ENCODE results near the gene ANTXR1.

Gene ANTXR1

DNA sequence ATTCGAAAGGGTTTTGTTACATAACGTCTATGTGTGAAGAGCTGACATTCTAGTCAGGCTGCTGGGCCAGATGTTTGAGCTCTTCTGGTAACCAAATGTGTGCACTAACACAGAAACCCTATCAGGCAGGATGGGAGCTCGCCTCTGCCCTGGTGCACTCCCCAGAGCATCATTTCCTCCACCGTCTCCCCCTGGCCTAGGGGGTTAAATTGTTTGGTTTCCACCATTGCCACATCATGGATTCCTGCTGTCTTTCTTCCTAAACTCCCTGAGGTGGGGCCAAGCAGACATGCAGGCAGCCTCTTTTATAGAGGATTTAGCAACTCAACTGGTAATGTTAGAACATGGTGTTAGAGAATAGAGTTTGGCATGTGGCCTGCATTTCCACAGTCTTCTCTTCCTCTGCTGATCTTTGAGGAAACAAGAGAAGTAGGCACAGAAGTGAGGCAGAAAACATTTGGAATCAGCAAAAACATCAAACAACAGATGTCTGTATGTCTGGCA is 87.3 kb downstream of the ANTXR1 start:
- no peak for DNase-seq

DNA sequence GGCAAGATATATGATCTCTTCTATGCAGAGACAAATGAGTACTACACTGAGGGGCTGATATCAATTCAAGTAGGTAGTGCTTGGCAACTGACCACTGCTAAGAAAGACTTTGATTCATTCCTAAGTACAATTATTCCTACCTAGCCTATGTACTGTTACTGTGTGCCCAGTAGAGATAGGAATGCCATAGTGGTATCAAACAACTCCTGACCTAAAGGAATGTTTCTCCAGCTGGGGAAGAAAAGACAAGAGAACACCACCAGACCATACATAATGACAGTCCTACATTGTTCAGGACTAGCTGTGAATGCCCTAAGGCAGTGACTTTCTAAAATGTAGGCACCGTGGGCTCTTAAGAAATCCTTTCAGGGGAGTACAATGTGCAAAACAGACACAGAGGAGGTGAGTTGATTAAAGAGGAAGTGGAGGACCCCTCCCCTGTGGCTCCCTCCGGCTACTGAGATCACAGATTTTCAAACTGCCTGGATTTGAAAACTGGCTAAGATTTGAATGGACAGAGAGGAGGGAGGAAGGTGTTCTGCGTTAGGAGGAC is 89.1 kb downstream of the ANTXR1 start:
- DNase-seq: no peak

DNA sequence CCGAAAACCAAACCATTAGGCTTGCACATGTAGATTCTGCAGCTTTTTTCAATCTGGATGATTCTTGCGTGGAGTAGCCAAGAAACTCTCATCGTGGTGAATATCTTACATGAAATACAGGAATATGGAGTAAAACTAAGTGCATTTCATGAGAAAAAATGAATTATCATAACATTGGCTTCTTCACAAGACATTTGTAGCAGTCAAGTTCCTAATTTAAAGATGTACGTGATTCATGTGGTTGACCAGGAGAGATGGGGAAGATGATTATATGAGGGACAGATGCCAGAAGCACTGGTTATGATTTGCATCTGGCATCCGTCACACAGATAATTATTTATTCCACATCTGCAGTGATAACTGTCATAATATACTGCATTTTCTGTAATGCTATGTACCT is 90.4 kb downstream of the ANTXR1 start:
- no peak for DNase-seq

DNA sequence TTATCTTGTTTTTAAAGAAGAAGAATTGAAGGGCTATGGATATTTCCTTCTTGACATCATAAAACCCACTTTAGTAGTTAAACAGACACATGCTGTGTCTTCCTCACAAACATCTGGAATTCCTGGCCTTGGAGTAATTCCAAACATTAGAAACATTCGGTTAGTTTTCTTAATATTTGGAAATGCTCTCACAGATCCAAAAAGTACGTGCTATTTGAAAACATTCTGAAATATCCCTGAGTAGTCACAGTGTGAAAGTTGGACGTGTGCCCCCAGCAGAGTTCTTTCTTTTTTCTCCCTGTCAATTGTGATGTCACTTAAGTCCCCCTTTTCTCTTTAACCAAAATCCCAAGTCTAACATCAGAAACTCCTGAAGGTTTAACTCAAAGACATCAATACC is 91.3 kb downstream of the ANTXR1 start:
- DNase-seq: no peak

DNA sequence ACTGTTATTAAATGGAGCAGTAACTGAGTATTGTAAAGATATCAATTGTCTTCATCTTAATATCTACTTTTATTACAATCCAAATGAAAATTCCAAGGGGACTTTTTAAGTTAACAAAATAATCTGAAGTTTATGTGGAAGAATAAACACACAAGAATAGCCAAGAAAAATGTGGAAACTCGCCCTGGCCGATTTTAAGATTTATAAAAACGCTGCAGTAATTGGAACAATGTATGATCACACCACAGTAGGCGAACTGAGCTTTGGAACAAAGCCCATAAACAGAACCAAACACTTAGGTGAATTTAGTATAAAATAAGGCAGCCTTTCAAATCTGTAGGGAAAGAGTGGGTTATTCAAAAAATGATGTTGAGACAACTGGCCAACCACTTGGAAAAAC is 96.3 kb downstream of the ANTXR1 start:
- no peak for DNase-seq

DNA sequence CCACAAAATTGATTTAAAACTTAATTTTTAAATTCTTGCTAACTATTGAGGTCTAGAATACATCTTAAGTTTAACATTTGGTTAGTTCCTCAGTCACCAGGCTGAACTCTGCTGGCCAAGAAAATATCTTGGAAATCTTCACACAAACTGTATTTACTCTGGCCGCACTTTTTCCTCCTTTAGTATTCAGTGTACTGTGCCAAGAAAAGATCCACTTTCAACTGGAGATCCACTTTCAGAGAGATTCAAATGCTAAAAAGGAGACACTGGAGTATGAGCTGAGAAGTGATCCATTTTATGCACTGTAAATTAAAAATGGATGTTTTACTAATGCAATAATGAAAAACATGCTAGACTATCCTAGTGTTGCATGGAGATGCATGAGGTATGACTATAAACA is 98.1 kb downstream of the ANTXR1 start:
- DNase-seq: no peak

DNA sequence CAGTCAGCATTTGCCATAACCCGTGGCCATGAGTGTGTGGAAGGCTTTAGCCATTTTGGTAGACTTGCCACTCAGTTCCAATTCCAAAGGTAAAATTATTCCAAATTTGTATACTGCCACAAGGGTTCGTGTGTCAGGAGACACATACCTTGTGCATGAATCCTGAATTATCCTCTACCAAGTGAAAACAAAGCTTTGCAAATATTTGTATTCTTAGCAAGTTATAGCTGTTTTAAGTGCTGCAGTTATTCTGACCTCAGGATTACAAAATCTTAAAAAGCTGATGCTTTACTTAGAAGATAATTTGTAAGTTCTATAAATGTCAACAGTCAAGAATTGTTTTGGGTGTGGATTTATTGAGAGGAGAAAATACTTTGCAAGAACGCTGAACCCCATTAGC is 100.6 kb downstream of the ANTXR1 start:
- DNase-seq: no peak

DNA sequence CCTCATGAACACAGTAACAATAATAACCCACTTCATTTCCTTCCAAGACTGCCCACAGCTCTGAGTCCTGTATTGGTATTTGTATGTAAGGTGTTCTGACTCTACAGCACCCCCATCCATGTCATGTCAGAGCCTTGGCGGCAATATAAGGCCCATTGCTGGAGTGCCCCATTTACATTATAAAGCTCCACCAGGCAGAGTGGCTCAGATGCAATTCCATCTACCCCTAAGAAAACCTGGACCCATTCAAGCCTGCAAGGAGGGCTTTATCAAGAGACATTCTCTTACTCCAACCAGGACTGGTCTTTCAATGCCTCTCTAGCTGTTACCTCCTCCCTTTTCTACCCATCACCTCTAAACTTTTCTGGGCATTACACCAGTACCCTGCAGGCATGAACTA is 101.6 kb downstream of the ANTXR1 start:
- no peak for DNase-seq

DNA sequence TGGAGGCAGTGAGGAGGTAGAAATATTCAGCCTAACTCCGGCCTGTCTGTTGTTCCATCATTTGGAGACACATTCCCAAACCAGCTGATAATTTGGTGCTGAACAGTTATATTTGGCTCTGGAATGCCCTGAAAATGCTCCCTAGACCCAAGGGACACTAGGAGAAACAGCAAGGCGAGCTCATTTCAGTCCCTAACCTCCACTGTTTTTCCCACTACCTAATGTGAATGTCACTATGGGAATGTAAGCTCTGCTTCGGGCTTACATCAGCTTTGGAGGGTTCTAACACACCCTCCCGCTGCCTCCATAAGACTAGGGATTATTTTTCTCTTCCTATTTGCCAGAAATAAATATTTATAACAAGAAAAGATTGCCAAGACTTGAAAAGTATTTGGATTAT is 103.5 kb downstream of the ANTXR1 start:
- DNase-seq: no peak

DNA sequence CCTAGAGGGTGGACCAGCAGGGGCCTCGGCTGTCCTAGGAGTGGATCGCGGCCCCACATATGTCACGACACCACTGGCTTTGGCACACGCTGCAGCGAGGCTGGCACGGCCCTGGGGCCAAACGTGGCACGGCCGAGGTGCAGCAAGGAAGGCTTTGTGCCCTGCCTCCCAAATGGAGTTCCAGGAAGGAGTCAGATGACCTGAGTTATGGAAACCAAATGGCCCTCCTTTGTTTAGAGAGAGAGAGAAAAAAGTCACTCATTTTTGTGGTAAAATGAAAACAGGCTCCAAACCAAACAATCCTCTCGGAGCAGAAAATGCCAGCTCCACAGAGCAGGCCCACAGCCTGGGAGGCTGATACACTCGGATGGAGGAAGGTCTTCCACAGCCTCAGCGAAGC is 105.6 kb downstream of the ANTXR1 start:
- DNase-seq: no peak

DNA sequence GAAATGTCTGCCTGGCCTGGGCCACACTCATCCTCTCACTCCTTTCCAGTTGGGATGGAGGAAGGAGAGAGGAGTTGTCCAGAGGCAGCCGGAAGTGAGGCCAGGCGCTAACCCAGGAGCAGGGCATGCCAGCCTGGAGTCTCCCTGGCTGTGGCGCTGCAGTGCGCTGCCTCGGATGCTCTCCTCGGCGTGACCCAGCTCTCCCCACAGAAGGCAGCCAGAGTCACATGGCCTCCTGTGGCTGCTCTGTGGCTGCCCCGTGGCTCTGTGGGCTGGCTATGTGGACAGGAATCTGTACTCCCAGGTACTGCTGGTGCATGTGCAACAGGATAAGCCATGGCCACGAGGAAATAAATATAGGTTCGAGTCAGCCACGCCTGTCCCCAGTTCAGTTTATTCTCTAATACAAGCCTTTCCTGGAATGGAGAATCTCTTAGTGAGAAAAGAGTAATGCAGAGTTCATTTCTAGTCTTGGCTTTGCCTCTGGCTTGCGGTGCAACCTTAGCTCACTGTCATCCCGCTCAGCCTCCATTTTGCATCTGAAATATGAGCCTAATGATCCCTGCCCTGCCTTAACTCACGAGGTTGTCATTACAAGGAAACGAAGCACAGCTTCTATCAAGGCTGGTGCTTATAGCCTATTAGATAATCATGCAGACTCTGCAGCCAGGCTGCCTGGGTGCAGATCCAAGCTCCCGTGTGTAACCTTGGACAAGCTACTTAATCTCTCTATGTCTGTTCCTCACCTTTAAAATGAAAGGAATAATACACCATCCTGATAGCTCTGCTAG is 106.3 kb downstream of the ANTXR1 start:
- DNase-seq: no peak

DNA sequence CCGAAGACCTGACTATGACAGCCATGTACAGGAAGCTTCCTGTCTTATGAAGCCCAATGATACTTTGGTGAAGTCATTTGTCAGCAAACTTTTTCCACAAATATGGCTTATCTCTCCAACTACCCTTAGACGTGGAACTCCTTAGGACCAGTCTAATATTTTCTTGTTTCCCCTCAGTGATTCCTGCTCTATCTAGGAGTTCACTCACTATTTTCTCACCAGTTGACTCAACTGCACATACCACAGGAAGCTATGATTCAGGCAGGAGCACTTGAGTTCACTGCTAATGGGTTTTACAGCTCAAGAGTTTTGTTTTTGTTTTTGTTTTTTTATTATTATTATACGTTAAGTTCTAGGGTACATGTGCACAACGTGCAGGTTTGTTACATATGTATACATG is 109.3 kb downstream of the ANTXR1 start:
- DNase-seq: no peak

DNA sequence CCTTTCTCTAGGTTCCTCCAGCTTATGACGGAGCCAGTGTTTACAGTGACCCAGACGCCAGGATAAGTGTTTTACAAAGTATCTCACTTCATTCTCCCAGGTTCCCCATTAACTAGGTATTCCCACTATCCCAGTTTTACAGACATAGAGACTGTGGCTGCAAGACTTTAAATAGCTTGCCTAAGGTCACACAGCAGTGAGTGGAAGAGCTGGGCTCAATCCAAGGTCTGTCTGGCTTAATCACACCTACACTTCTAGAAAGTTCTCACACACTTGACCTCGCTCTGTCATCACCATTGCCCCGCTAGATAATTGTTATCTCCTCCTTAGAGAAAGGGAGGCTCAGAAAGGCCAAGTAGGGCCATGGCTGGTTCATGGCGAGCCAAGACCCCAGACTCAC is 110.2 kb downstream of the ANTXR1 start:
- no peak for DNase-seq

DNA sequence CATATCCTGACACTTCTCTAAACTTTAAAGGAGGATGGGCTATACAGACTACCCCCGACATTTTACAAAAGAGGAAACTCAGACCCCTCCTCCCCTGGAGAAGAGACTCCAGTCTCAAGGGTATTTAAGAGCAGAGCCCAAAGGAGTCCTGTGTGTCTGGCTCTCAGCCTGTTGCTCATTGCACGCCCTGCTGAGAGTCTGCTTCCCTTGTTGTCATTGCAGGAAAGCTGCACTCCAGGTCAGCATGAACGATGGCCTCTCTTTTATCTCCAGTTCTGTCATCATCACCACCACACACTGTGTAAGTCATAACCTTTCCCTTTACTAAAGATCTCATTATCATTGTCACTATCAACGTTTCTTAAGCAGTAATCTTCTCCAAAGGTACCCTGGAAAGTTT is 111.4 kb downstream of the ANTXR1 start:
- DNase-seq: no peak

DNA sequence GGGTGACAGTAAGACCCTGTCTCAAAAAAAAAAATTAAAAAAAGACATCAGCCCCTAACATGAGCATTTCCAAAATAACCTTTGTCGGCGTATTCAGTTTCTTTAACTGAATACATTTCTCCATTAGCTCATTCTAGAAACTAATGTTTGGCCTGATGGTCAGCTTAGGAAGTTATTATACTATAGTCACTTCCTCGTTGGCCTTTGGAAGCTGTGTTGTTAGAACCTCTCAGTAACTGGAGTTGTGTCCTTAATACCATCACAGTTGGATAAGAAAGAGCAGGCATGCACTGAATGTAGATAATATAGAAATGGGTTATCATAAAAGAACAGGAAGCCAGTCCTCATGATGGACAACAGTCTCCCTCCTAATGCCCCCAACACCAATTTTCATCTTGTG is 112.8 kb downstream of the ANTXR1 start:
- no peak for DNase-seq

DNA sequence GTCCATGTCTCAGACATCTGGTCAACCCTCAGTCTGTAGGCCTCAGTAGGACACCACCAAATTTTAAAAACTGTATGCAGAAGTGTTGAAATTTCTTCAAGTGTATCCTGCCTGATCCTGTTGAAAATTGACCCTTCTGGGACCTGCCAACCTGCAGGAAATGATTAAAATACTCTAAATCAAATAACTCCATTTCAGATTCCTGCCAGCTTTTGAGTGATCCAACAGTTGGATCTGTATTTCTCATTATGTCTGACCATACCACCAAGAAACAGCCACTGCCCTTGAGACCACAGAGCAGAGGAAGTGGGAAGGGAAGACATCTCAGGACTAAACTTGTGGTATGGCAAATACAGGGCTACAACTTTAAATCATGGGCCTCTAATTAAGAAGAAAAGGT is 113.4 kb downstream of the ANTXR1 start:
- no peak for DNase-seq

DNA sequence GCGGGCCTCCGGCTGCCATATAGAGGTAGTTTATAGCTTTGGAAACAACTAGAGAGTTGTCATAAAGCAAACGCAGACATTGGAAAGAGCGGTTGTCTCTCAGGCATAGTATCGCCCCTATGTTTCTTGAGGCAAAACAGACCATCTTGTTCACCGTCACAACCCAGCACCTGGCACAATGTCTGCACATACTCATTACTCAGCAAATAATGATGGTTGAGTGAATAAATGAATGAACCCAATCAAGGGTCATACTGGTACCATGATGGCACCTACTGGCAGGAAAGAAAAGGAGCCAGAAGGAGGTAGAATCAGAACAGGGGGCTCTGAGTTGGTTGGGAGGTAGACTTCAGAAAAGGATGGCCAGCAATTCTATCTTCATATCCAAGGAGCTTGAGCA is 118.5 kb downstream of the ANTXR1 start:
- DNase-seq: no peak

DNA sequence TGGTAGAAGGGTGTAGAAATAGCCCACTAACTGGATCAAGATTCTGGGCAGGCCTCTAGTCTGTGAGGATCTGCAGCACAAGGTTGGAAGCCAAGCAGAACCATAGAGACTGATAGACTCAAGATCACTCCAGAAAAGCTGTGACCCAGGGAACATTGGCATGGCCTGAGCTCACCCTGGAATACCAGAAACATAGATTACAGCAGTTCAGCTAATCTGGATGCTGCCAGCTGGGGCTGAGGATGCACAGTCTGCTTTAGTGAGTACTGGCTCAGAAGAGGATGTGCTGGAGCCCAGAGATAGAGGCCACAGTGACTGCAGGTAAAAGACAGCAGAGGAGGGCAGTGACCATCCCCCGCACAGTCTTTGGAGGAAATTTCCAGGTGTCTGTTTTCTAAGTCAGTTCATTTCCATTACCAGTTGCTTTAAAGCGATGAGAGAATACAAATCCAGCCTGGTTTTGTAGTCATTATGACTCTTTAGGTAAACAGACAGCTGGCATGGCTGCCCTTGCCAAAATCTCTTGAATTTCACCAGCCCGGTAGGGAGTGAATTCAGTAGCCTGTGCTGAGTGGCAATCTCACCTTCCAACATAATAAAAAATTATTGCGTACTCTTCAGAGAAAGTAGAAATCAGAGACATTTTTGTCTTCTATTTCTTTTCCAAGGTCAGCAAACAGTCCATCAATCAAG is 119.2 kb downstream of the ANTXR1 start:
- DNase-seq: no peak

DNA sequence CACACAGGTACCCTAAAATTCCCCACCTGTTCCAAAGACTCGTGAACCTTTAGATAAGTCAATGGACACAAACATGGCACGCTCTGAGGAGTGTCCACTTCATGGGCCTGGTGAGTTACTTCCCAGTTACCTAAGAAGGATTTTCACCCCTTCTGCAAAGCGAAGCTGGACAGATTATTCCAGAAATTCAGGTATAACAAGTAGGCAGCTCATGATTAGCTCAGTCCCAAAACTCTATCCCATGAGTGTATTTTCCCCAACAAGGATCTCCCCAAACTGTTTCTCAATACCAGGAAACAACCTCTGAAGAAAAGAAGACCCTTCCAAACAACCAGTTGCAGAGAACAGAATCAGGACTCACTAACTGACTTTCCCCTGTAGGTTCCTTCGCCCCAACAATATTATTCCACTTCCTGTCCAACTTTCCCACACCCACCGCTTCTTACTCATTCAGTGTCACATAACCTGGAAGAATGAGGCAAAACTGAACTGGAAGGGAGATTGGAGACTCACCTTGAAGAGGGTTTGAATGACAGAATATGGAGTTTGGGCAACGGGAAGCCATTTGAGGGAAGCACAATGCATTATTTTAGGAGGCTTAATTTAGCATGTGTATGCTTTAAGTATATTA is 120.1 kb downstream of the ANTXR1 start:
- DNase-seq: no peak

DNA sequence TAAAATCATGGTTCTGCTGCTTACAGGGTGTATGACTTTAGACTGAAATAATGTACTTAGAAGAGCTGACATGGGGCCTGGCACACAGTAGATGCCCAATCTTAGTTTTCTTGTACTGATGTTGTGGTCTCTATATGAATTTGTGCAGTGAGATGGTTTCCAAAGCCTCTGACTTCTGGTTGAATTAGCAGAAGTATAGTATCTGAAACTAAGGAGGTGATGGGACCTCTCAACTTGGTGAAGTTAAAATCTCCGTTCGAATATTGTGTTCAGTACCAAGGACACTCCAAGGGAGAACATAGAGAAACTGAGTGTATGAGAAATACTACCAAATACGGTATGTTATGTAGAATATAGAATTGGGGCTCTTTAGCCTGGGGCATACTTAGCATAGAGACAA is 120.9 kb downstream of the ANTXR1 start:
- no peak for DNase-seq

DNA sequence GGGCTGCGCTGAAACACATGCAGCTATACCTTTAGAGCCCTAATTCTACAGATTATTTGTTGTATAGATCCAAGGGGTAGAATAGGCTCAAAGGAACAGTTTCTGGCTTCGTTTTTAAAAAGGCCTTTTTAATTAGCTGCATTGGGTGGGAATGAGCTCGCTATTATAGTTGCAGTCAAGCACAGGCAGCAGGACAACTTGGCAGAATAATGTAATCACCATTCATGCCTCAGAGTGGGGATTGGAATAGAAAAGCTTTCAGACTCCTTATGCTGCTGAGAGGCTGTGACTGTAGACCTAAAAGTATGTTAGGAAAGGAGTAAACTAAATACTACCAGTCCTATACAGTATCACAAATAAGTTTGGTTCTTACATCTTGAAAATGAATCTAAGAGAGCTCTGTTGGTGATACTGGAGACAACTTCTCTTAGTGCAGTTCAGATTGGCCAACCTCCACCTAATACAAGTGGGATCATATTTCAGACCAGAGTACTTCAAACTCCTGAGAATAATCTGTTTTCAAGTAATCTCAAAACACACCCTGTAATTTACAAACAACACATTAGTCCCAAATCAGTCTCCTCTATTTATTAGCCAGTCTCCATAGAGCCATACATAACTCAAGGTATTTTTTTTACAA is 121.4 kb downstream of the ANTXR1 start:
- no peak for DNase-seq

DNA sequence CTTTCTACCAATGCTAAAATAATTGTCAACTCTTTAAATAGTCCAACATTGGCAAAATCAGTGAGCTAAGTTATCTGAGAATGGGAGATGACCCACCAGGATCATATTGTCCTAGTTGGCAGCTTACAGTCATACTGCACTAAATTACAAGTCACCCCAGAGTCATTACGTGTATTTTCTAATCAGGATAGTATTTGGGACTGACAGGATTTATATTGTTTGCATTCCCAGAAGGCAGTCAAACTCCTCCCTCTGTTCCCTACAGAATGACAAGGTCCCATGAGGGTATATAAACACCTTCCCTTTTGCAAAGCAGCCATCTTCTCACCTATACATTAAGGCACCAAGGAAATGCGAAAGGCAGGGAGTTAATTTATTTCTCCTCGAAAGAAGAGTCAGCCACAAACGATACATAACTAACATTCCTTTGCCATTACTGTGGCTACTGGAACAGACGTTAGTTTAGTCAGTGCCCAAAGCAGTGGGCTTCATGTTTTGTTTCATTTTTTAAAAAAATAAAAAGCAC is 125.3 kb downstream of the ANTXR1 start:
- no peak for DNase-seq
